Stimulated activated CD4-positive, alpha-beta T cell treated with anti-CD3 and anti-CD28 coated beads, TNF-alpha, amount 100 ng/mL, for 48 hours (primary cell): ENCODE results near the gene GALNT7.

Experiments used
- DNase-seq, 3 donors: peaks; one replicate each; pipeline ENCODE4 v3.0.0-alpha.2; 2020; ENCODE audit warnings: low read depth in 3 of 3

GALNT7 gene

DNA sequence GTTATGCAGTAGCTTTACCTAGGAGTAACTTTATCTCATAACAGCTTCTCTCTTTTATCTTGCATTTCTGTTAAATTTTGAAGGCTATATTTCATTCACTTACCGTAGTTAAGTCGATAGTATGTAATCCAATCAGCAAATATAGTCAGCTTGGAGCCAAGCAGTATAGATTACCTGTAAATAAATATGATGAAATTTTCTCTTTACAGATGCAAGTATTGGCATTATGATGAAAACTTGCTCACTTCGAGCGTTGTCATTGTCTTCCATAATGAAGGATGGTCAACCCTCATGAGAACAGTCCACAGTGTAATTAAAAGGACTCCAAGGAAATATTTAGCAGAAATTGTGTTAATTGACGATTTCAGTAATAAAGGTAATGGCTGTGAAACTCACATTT lies 123.3 kb downstream of the GALNT7 start:
- DNase-seq, result no peak

DNA sequence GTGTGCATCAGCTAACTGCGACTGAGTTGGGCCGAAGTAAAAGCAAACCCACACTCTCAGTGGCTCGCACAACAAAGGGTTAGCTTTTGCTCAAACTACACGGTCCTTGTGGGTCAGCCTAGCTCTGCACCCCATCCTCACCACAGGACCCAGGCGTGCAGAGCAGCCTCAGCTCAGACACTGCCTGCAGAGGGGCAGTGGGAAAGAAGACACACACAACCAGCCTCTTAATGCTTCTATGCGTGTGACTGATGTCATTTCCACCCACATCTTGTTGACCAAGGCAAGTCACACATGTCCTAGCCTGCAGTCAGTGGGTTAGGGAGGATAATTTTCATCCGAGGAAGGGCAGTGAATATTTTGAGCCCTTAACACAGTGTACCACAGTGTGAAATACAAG lies 125.1 kb downstream of the GALNT7 start:
- DNase-seq, result no peak

DNA sequence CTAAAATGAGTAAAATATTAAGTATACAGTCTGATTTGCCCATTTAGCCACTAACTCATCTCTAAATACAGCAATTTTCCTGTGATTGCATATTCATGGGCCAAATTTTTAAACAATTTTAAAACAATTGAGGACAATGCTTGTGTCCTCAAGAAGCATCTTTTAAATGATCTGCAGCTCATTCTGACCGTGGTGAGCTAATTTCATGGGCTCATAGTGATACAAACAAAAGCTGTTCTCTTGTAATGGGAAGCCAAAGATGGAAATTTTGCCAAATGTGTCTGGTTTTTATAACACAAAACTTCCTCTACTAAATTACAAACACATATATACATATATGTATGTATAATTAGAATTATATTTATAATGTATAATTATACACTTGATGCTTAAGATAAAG lies 125.8 kb downstream of the GALNT7 start:
- no peak for DNase-seq

DNA sequence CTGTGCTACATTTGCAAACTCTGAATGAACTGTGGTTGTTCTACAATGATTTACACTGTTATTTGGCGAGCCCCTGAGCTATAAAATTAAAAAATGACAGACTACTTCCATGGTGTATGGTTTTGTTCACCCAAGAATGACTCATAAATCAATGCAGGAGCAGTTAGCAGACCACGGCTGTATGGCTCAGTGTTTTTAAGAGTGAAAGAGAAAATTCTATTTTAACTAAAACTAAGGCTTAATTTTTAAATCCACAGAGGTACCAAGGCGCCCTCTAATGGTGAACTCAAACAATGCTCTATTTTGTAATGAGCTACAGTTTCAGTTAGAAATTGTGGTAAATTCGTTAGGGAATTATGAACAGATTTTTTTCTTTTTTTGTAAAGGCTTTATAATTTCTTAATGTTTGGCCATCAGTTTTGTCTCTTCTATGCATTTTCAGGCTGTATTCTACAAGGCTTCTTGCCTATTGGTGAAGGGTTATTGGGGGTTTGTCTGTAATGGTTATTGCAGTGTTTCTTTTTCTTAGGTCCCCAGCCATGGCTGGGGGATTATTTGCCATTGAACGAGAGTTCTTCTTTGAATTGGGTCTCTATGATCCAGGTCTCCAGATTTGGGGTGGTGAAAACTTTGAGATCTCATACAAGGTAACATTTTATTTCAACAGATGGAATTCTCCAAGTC lies 133.0 kb downstream of the GALNT7 start:
- DNase-seq, result no peak

DNA sequence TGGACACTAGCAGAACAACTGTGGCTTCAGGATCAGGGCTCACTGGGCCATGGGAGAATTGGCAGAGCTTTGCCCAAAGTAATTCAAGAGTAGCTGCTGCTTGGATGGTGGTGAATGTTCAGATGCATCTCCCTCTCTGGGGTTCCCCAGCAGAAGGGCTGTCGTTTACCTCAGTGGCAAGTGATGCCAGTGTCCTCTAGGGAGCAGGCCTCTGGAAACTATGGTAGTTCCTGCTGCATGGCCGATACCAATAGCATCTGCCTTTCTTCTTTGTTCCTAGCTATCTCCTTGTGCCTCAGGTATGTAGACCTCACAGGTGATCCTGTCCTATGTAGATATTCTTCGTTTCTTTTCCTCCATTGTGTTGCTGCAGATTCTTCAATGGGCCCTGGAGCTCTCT lies 139.2 kb downstream of the GALNT7 start:
- DNase-seq, result no peak

DNA sequence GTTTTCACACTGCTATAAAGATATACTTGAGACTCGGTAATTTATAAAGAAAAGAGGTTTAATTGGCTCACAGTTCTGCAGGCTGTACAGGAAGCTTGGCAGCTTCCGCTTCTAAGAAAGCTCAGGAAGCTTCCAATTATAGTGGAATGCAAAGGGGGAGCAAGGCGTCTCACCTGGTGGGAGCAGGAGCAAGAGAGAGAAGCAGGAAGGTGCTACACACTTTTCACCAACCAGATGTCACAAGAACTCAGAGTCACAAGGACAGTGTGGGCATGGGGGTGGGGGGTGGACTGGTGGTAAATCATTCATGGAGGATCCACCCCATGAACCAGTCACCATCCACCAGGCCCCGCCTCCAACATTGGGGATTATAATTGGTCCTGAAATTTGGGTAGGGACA lies 142.8 kb downstream of the GALNT7 start:
- DNase-seq, result no peak

DNA sequence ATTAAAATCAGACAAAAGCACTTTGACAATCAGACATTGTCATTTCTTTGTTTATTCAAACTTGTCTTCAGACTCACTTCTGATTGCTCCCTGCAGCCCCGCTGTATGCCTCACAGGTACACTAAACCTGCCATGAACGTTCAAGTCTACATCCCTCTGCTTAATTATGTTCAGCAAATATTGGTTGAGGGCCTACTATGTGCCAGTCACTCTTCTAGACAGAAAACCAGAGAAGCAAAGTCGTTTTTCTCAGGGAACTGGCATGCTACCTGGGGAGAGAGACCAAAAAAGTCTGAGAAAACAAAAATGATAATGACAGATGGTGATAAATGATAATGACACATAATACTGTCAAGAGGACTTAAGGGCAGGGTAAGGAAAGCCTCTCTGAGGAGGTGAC lies 146.1 kb downstream of the GALNT7 start:
- DNase-seq, result no peak

DNA sequence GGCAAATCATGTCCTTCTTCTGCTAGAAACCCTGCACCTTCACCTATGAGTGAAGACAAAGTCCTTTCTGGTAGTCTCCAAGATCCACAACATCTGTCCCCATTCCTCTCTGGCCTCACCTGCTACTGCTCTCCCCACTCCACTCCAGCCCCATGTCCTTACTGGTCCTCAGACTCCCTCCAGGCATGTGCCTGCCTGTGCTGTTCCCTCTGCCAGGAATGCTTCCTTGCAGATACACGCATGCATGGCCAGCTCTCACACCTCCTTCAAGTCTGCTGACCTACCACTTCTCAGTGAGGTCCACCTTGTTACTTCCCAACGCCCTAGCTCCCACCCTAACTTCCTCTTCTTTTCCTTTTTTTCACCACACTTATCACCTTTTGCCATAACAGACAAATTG lies 147.4 kb downstream of the GALNT7 start:
- no peak for DNase-seq

DNA sequence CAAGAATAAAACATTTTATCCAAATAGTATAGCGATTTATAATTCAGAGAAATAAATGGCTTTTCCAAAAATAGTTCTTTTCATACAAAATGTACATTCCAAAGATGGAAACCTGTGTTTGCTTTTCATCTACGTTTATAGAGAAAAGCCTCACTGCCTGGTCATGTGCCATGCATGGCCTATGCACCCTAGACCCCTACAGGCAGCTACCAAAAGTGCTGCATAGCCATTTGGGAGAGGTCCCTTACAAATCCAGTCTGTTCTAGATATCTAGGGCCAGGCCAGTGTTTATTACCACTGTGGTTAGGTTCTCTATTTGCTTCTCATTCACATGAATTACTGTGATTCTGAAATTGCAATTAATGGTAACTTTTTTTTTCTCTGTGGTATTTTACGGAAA lies 148.4 kb downstream of the GALNT7 start:
- no peak for DNase-seq

DNA sequence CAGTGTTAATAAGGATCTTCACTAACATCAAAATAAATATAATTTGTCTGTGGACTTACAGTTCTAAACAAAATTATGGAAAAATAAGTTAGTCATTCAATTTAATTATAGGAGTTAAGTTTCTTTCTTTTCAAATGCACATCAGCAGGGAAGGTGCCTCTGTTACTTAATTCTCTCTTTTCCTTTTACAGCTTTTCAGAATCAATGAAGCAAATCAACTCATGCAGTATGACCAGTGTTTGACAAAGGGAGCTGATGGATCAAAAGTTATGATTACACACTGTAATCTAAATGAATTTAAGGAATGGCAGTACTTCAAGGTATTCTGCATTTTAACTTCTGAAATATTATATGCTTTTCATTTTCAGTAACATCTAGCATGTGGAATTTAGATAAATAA lies 149.6 kb downstream of the GALNT7 start:
- no peak for DNase-seq

DNA sequence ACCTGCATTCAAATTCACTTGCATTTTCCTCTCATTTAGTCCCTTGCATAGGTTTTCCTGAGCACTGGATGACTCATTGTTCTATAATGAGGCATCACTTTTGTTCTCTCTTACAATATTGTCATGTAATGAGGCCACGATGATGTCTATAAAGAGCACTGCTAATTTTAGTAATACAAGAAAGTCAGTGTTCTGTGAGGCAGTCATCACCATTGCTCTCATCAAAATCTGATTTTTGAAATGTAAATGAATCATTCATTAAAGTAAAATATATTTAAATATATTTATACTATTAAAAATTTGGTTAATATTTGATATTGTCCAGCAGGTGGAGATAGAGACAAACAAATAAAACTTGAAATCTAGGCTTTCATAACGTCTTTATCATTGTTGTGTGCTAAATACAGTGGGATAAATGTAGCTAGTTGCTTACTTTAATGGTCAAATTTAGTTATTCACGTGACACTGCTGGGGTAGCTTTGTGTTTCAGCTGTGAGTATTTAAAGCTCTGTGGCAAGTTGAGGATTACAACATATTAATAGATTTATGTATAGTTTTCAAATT lies 150.1 kb downstream of the GALNT7 start:
- no peak for DNase-seq

DNA sequence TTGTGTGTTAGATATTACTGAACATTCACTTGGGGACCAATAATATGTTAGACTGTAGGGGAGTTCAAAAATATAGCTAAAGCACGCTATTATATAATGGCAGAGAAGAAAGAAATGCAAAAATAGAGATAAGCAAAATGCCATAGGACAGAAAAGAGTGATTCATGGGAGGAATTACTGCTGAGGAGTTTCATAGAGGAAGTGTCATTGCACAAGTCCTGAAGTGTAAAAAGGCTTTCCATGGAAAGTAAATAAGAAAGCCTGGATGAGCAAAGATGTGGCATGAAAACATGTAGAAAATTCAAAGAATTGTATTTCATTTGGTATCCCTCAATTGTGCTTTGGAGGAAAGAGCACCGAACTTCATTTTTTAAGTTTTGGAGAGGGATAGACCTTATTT lies 151.1 kb downstream of the GALNT7 start:
- DNase-seq, result no peak

DNA sequence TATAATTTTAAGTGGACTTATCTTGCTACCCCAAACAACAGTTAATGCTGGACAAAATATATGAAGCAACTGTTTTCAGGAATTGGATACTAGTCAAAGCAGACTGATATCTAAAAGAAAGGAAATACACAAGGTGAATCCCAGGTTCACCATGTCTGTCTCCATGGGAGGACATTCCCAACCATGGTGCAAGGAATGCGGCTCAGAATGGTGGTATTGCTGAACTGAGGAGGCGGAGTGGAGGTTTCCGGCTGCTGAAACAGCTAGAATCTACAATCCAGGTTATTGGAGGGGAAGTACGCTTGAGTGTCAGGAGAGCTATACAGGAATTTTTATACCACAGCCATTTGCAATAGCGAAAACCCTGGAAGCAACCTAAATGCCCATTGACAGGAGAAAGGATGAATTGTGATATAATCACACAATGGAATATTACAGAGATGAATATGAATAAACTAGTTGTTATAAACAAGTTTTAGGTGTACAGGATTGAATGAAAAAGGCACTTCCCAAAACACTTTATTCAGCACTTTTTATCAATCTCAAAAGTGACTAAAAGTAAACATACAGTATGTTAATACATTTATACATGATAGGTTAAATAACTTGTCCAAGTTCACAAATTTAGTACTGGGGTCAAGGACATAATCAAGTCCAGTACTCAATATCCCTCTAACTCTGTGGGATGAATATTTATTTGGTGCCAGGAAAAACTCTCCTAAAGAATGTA lies 156.6 kb downstream of the GALNT7 start:
- DNase-seq, result no peak

DNA sequence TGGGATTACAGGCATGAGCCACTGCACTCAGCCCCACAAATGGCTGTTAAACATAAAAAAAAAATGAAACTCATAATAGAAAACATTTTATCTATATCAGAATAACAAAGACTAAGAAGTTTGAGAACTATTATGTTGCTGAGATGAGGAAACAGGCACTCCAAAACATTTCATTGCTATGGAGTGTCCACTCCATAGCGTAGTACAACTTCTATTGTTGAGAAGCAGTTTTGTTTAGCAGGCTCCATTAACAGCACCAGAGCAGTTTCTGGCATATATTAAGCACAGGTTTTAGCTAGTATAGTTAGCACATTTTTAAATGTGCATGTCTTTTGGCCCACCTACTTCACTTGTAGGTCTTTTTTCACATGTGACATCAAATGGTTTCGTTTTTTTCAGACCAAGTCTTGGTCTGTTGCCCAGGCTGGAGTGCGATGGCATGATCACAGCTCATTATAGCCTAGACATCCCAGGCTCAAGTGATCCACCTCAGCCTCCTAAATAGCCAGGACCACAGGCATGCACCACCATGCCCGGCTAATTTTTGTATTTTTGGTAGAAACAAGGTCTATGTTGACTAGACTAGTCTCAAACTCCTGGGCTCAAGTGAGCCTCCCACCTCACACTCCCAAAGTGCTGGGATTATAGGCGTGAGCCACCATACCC lies 159.8 kb downstream of the GALNT7 start:
- no peak for DNase-seq

DNA sequence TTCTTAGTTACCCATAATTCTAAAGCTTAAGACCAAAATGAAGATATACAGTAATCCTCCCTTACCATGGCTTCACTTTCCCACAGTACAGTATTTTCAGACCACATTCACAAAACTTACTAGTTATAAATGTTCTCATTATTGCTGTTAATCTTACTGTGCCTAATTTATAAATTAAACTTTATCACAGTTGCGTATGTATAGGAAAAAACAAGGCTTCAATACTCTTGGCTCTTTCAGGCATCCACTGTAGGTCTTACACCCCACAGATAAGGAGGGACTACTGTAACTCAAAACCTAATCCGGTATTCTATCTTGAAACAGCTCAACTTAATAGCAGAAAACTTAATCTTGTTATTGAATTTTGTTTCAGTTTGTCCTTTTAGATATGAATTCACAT lies 162.0 kb downstream of the GALNT7 start:
- no peak for DNase-seq

DNA sequence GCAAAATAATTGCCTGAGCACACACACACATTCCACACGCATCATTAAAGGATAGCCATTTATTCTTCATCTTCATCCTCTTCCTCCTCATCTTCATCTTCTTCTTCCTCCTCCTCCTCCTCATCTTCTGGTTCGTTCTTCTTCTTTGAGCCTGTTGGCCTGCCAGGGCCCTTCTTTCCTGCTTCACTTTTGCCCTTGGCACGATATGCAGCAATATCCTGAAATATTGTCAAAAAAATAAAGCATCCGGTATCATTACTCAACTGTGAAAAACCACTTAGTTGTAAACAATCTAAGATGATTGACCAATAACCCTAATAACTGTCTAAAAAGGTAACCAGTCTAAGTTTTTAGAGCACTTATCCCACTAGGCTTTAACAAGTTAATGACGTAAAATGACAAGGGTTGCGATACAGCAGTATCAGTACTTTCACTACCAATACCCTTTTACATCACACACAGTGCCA lies 163.4 kb downstream of the GALNT7 start:
- DNase-seq, result no peak

DNA sequence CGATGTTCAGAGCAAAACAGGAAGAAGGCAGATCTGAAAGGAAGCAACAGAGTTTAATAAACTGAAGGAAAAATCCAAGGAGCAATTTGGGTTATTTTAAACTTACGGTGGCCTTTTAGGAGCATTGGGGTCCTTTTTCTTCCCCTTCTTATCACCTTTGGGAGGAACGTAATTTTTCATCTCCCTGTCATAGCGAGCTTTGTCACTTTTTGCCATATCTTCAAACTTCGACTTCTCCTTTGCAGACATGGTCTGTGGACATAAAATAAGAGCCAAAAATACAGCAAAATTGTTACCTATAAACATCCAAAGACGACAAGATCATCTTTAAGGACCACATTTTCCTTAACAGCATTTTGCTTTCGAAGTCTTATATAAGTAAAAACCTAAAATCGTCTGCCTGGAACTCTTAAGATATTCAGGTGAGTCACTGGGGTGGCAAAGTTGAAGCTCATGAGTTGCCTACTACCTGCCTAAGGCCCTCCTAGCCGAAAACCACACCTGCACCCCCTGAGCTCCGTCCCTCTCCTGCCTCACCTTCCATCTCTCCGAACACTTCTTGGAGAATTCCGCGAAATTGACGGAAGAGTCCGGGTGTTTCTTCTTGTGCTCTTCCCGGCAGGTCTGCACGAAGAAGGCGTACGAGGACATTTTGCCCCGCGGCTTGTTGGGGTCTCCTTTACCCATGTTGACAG lies 164.5 kb downstream of the GALNT7 start:
- DNase-seq, result peak in 1 of 3 donors; percentile 17

DNA sequence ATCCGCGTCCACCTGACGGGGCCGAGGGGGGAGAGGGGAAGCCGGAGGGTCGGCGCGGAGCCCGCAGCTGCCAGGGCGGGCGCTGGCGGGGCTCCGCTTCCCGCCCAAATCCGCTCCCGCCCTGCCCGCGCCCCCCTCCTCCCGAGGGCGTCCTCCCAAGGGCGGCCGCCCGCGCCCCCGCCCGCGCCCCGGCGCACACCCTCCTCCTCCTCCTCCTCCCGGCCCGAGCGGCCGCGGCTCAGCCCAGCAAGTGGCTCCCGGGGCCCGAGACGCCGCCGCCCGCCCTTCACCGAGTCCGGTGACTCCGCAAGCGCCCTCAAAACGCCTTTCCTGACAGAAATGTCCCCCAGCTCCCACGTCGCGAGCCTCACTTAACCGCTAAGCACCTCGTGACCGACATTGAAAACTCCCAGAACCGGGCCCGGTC lies 165.1 kb downstream of the GALNT7 start:
- DNase-seq, result peak; percentile 14 to 30 (median 18)

DNA sequence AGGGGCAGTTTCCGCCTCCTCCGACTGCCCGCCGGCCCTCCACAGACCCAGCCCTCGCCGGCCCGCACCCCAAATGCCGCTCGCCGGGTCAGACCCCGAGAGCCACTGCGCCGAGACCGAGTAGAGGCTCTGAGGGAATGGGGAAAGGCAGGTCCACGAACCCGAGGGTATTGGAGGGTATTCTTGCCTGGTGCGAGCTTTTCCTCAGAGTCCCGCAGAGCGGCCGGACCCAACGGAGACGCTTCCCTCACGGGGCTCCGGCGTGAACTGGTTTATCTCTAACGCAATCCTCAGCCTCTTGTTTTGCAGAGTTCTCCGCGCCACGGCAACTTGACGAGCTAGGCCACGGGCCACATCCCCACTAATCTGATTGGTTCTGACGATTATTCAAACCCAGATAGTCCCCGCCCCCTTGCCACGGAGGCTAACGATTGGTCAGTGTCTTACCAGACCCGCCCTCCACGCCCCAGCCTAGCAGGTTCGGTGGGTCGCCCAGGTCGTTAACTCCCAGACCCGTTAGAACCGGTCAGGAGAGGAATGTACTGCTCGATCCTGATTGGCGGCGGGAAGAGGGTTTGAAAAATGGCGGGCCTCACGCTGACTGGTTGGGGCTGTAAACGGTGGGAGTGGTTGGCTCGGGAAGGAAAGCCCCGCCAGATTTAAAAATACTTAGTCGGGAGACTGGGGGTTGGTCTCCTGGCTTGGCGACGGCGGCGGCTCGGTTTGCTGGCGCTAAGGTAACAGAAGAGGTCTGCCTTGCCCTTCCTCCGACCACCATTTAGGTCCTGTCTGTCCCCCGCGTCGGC lies 165.7 kb downstream of the GALNT7 start, which contains the start of gene HMGB2:
HMGB2 (minus strand) TSS at position 274 of the 806 bp plus-strand sequence. CDS start 709 bp downstream, outside the sequence.
- DNase-seq, result peak; percentile 99 to 100 (median 99)

DNA sequence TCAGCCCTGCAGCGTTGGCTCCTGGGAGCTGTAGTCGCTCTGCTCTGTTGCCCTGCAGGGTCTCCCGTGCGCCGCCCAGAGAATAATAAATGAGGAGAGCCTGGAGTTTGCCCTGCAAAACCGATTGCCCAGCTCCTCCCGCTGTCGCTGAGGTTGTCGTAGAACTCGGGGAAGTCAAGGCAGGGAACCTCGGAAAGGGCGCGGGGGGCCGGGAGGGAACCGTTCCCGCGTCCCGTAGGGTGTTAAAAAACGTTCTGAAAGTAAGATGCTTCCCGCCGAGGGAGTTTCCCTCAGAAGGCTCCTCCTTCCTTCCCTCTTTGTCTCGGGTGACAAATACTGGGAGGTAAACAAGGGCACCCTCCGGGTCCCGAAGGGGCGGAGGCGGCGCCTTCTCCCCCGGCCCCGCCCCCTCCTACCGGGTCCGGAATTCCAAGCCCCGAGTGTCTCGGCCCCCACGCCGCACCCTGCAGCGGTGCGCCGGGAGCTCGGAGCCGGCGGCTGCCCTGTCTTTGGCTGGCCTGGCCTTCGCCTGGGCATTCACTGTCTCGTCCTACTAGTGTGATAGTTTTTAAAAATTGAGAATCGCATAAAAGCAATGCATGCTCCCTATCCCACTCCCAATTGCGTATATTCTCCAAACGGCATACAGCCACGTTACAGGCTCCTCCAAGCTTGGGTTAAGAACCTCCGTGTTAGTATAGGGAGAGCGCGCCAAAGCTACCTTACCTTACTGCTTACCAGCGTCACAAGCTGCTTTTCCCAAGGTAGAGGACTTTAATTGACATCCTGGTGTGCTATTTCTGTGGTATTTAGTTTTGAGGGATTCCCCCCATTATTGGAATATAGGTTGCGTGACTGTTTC lies 166.5 kb downstream of the GALNT7 start:
- peak; percentile 8 to 38 (median 15) for DNase-seq
